HG03025 (cell line): ENCODE data around the gene TMEM132D.

Experiments used
- ATAC-seq: cut with Tn5 transposase; IDR thresholded peaks from one replicate; pipeline ENCODE4 v1.9.1; 2021; ENCODE audit warnings: mild to moderate bottlenecking, moderate library complexity; ENCODE audit not compliant: unreplicated experiment, low FRiP score

TMEM132D gene

DNA sequence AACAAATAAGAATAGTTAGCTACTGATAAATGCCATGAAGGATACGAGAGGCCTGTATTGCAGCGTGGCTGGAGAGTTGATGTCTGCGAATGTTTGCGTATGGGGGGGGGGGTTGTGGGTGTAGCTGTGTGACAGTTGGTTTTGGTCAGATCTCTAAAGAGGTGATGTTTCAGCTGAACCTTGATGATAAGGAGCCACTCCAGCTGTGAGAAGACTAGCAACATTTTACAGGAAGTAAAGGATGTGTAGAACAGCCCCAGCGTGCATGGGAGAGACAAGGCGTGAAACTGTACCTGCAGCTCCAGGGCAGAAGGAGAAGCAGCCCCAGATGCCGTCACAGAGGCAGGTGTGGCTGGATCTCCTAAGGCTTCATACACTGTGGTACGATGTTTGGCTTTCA lies 416.9 kb downstream of the TMEM132D start:
- no peak for ATAC-seq

GRCh38 chr12:129483111-129483893 lies 420.5 kb downstream of the TMEM132D start:
- ATAC-seq: no peak

DNA sequence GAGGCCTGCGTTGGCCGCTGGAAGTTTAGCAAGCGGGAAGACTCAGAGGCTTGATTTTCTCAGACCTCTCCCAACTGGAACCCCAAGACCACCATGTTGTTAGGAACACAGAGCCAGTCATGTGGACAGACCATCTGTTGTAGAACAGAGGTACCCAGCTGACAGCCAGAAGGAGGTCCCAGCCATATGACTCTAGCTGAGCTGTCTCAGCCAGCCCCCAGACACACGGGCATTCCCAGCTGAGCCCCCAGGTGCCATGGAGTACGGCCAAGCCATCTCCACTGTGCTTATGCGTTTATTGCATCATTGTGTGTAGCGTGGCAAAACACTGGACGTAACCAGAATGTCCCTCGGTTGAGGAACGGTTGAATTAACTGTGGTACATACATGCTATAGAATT lies 421.9 kb downstream of the TMEM132D start:
- ATAC-seq: no peak

DNA sequence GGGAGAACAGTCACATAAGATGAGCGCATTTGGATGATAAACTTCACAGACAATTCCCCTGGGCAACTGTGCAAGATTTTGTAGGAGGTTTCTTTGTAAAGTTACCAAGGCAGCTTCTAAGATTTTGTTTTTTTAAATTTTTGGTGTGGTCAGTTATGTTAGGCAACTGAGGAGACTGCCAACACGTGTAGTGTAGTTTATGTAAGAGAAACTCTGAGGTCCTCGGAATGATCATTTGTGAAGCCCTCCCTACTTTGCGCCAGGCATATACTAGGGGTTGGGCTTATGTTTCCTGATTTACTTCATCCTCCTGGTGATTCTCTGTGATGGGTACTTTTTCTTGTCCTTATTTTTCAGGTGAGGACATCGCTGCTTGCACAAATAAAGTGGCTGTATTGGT lies 433.6 kb downstream of the TMEM132D start:
- no peak for ATAC-seq

GRCh38 chr12:129467726-129468125 lies 436.1 kb downstream of the TMEM132D start:
- no peak for ATAC-seq

GRCh38 chr12:129467289-129467688 lies 436.5 kb downstream of the TMEM132D start:
- no peak for ATAC-seq

DNA sequence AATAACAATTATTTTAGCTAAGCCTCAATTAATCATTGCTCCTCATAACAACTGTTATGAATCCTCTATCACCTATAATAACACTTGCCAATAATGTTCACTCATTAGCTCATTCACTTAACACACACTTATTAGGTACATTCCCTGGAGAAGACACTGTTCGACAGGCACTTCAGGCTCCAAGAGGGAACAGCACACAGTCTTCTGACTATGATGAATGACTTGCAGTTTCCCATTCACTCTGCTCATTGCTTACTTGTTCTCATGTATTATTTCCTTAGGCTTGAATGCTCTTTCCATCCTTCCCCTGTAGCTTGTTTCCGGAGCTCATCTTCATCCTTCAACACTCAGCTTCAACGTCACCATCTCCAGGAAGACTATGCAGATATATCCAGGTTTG lies 437.3 kb downstream of the TMEM132D start:
- ATAC-seq: no peak

- ATAC-seq: no peak
These were observed 443.9 kb downstream of the TMEM132D start for GRCh38 chr12:129459886-129460285.

DNA sequence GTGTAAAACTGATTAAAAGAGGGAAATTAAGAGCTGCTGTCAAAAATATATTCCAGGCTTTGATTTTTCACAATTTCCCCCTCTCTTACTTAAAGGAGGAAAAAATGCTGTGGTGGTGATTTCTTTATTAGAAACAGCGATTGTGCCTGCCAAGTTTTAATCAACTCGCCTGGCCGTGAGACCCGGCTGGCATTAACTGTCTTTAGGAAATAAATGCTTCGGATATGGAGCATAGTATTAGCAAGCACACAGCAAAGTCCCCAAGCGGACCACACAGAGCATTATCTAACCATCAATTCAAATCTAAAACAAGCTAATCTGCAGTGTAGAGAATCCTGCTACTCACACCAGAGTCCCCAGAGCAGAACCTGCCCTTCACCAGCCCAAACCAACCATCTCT lies 457.1 kb downstream of the TMEM132D start:
- no peak for ATAC-seq

DNA sequence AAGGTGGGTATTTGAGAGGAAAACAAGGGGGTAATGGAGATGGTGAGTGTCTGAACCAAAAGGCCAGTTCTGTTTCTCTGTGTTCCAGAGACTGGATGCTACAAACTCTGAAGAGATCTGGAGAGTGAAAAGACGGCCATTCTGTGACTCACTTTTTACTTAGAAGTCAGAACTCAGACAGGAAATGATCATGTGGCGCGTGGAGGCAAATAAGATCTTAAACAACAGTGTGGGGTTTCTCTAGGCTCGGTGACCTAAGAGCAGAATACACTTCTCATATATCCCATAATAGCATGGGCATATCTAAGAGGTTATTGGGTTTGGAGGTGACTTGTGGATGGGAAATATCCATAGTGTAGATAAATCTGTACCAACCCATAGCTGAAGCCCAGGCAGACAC lies 463.5 kb downstream of the TMEM132D start:
- ATAC-seq: no peak

DNA sequence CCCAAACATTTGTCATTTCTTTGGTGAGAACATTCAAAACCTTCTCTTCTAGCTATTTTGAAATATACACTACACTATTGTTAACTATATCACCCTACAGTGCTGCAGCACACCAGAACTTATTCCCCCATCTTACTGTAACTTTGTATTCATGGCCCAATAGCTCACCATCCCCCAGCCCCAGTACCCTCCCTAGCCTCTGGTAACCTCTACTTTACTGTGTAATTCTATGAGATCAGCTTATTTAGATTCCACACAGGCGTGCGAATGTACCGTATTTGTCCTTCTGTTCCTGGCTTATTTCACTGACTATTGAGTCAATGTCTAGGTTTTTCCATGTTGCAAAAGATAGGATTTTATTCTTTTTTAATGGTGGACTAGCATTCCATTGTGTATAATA lies 469.0 kb downstream of the TMEM132D start:
- no peak for ATAC-seq

DNA sequence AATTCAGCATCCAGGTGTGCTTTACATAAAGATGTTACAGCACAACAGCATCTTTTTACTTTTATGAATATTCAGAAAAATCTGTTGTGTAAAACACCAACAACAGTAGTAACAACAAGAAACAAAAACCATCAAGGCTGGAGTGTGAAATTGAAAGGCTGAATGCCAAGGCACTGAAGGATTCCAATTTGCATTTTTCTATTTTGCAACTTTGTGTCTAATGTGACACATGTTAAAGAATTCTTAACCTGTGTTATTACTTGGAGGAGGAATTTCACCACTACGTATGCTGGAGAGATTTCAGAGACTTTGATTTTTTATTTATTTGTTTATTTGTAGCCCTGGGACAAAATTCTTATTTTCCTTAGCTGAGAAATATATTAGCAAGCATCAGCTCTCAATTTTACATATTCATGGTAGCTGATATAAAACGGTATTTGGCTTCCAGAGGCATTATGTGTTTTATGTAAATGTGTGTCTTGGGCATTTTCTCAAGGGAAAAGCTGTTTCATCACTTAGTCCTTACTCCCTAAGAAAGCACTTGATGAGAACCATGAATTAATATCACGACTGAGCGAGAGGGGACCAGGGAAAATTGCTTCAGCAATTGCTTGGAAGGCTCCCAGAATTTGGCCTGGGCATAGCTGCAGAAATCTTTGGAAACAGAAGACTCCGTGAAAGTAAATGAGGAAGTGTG lies 475.4 kb downstream of the TMEM132D start:
- no peak for ATAC-seq

- no peak for ATAC-seq
These were observed 480.7 kb downstream of the TMEM132D start for GRCh38 chr12:129423041-129423580.

DNA sequence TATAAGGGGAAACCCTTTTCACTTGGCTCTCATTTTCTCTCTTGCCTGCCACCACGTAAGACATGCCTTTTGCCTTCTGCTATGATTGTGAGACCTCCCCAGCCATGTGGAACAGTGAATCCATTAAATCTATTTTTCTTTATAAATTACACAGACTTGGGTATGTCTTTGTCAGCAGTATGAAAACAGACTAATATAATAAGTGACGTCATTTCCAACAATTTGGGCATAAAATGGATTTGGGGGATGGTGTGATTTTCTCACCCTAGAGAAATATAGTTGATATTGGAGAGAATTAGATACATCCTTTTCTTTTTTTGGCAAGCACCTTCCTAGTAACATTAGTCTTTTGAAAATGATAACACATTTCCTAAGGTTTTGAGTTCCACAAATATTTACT lies 490.5 kb downstream of the TMEM132D start:
- no peak for ATAC-seq

- no peak for ATAC-seq
These were observed 494.5 kb downstream of the TMEM132D start for GRCh38 chr12:129409281-129409680.

DNA sequence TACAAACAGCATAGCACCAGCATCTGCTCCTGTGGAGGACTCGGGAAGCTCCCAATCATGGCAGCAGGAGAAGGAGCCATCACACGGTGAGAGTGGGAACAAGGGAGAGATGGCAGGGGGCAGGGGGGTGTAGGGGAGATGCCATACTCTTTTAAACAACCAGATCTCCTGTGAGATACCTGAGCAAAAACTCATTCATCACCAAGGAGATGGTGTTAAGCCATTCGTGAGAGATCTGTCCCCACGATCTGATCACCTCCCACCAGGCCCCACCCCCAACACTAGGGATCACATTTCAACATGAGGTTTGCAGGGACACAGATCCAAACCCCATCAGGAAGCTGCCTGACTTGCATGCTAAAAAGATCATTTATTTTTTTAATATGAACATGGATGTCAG lies 499.3 kb downstream of the TMEM132D start:
- ATAC-seq: no peak

GRCh38 chr12:129401572-129401971 lies 502.3 kb downstream of the TMEM132D start:
- ATAC-seq: no peak

DNA sequence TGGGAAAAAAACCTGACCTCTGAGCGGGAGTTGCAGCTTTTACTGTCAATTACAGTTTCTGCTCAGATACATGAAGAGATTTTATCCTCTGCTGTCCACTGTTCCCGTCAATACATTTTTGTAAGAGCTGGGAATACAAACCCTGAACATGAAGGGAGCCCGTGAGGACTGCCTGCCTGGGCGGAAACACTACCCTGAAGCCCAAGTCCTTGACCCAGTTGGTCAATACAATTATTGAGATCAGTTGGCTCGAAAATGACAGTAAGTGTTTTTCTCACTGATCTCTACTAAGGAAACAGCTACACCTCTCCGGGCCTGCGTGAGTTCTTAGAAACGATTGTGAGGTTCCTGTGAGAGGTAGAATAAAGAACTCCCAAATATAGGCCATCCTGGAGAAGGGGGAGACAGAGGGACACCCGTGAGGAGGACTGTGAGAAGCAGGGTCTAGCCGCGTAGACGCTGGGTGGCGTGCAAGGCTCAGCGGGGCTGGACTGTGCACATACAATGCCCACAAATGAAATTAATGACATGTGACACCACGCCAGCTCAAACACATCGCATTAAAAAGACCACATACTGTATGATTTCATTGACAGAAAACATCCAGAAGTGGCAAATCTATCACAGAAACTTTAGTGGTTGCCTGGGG lies 509.5 kb downstream of the TMEM132D start:
- no peak for ATAC-seq

- no peak for ATAC-seq
These were observed 510.4 kb downstream of the TMEM132D start for GRCh38 chr12:129393357-129393937.

DNA sequence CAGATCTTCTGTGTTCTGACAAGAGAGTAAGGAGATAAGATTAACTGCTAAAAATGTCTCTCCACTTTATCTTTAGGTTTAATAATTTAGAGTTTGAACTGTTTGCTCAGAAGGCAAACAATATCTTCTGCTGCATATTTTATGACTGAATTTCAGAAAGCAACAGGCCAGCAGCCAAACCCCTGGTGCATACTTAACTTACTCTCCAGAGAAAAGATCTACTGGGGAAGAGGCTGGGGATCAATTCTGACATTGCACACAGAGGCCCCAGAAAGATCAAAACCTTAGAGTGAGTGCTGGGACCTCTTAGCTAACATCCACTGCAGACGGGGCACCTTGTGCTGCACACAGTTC lies 518.2 kb downstream of the TMEM132D start:
- no peak for ATAC-seq

DNA sequence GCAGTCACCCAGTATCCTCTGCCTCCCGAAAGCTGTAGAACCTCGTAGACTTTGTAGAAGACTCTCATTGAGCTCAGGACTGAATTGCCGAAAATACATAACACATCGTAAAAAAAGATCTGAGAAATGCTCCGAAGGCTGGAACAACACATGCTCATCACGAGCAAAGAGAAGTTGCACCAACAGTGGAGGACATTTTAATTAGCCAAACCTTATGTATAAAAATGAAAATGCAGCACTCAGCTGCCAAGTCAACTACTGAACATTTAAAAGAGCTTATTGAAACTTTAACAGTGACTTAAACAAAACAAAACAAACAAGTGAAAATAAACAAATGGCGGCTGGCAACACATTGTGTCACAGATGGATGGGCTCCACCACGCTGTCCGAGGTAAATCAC lies 519.9 kb downstream of the TMEM132D start:
- no peak for ATAC-seq
